MM.1S (cell line): ENCODE measurements around the gene HPSE.
A peak's percentile ranks its signal among the peaks of the same experiment; 100 is the strongest.

Experiments
- DNase-seq: peaks from one replicate; pipeline ENCODE4 v3.0.0-alpha.2; 2015
- H2AFZ ChIP-seq: fragments of 300-600 bp; sonication (generic); 2 replicates; pipeline ENCODE4 v1.6.0; 2016; ENCODE audit warnings: antibody characterized with exemption, low read length
- H3F3A ChIP-seq: fragments of 300-600 bp; sonication (generic); 2 replicates; pipeline ENCODE4 v1.6.1; 2016; ENCODE audit warnings: mild to moderate bottlenecking, antibody characterized with exemption, low read length, moderate library complexity, mixed read lengths; ENCODE audit not compliant: insufficient read depth
- H3K27ac ChIP-seq: fragments of 300-600 bp; sonication (generic); 2 replicates; pipeline ENCODE4 v1.5.1; 2016; ENCODE audit warnings: mild to moderate bottlenecking, low read length
- H3K27me3 ChIP-seq: fragments of 300-600 bp; sonication (generic); replicated peaks from 2 replicates; pipeline ENCODE4 v1.6.0; 2016; ENCODE audit warnings: low read length; ENCODE audit not compliant: insufficient read depth
- H3K36me3 ChIP-seq: fragments of 300-600 bp; sonication (generic); replicated peaks from 2 replicates; pipeline ENCODE4 v1.6.1; 2016; ENCODE audit warnings: mild to moderate bottlenecking, low read length, mixed read lengths; ENCODE audit not compliant: insufficient read depth
- H3K4me1 ChIP-seq: fragments of 300-600 bp; sonication (generic); 2 replicates; pipeline ENCODE4 v1.6.1; 2016; ENCODE audit warnings: low read length, mixed read lengths
- H3K4me2 ChIP-seq: fragments of 300-600 bp; sonication (generic); 2 replicates; pipeline ENCODE4 v1.6.0; 2016; ENCODE audit warnings: low read depth, low read length
- H3K4me3 ChIP-seq: fragments of 300-600 bp; sonication (generic); 2 replicates; pipeline ENCODE4 v1.5.1; 2016; ENCODE audit warnings: low read length, mixed read lengths
- H3K79me2 ChIP-seq: fragments of 300-600 bp; sonication (generic); 2 replicates; pipeline ENCODE4 v1.6.1; 2016; ENCODE audit warnings: mixed run types, low read length, mixed read lengths
- H3K9ac ChIP-seq: fragments of 300-600 bp; sonication (generic); 2 replicates; pipeline ENCODE4 v1.6.1; 2016; ENCODE audit warnings: low read length, mixed read lengths
- H3K9me2 ChIP-seq: fragments of 300-600 bp; sonication (generic); replicated peaks from 2 replicates; pipeline ENCODE4 v1.6.1; 2016; ENCODE audit warnings: mild to moderate bottlenecking, low read length, mixed read lengths; ENCODE audit not compliant: insufficient read depth
- H3K9me3 ChIP-seq: fragments of 300-600 bp; sonication (generic); replicated peaks from 2 replicates; pipeline ENCODE4 v1.6.1; 2016; ENCODE audit warnings: mild to moderate bottlenecking, low read length, mixed read lengths; ENCODE audit not compliant: insufficient read depth
- H4K20me1 ChIP-seq: fragments of 300-600 bp; sonication (generic); 2 replicates; pipeline ENCODE4 v1.6.1; 2016; ENCODE audit warnings: mild to moderate bottlenecking, low read length, moderate library complexity, mixed read lengths; ENCODE audit not compliant: insufficient read depth
- EZH2 ChIP-seq: fragments of 300-600 bp; sonication (generic); optimal IDR thresholded peaks from 2 replicates; pipeline ENCODE3; 2017; ENCODE audit warnings: low read depth, mild to moderate bottlenecking, antibody characterized with exemption, low read length, mixed read lengths
- EZH2phosphoT487 ChIP-seq: fragments of 300-600 bp; sonication (generic); IDR thresholded peaks from 2 replicates; pipeline ENCODE4 v1.6.1; 2018; ENCODE audit warnings: antibody characterized with exemption, low read length
- TF ChIP-seq, protein P1 (sequence below): fragments of 300-600 bp; sonication (generic); IDR thresholded peaks from 2 replicates; pipeline ENCODE4 v1.5.1; 2016; ENCODE audit warnings: antibody characterized with exemption, low read length, mixed read lengths

The HPSE gene

DNA sequence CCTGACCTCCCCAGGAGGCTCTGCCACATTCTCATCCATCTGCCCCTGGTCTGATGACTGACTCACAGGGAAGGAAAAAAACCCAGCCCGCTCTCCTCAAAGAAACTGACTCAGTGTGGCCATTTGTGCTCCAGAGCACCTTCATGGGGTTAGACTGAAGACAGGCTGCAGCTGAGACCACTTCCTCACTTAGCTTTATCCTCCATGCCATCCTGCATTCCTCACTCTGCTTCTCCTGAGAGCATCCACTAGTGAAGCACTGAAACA lies 35.9 kb upstream of the HPSE start:
- TF ChIP-seq, protein P1, sequence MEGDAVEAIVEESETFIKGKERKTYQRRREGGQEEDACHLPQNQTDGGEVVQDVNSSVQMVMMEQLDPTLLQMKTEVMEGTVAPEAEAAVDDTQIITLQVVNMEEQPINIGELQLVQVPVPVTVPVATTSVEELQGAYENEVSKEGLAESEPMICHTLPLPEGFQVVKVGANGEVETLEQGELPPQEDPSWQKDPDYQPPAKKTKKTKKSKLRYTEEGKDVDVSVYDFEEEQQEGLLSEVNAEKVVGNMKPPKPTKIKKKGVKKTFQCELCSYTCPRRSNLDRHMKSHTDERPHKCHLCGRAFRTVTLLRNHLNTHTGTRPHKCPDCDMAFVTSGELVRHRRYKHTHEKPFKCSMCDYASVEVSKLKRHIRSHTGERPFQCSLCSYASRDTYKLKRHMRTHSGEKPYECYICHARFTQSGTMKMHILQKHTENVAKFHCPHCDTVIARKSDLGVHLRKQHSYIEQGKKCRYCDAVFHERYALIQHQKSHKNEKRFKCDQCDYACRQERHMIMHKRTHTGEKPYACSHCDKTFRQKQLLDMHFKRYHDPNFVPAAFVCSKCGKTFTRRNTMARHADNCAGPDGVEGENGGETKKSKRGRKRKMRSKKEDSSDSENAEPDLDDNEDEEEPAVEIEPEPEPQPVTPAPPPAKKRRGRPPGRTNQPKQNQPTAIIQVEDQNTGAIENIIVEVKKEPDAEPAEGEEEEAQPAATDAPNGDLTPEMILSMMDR: no peak
- TF ChIP-seq EZH2phosphoT487 (no peak), EZH2 (no peak)
- Histone ChIP-seq H3K9ac (no peak overlapping the region), H3K4me3 (no peak overlapping the region), H3K36me3 (no peaks in the 10 kb centered on the region), H2AFZ (no peak overlapping the region), H3K4me1 (peaks cover 10% of the 10 kb centered on the region), H3K9me2 (no peaks in the 10 kb centered on the region), H3K9me3 (no peaks in the 10 kb centered on the region), H3K27ac (no peak overlapping the region), H3K27me3 (no peaks in the 10 kb centered on the region), H3F3A (no peaks in the 10 kb centered on the region), H4K20me1 (no peaks in the 10 kb centered on the region), H3K79me2 (no peaks in the 10 kb centered on the region), H3K4me2 (no peak overlapping the region)
- no peak for DNase-seq

DNA sequence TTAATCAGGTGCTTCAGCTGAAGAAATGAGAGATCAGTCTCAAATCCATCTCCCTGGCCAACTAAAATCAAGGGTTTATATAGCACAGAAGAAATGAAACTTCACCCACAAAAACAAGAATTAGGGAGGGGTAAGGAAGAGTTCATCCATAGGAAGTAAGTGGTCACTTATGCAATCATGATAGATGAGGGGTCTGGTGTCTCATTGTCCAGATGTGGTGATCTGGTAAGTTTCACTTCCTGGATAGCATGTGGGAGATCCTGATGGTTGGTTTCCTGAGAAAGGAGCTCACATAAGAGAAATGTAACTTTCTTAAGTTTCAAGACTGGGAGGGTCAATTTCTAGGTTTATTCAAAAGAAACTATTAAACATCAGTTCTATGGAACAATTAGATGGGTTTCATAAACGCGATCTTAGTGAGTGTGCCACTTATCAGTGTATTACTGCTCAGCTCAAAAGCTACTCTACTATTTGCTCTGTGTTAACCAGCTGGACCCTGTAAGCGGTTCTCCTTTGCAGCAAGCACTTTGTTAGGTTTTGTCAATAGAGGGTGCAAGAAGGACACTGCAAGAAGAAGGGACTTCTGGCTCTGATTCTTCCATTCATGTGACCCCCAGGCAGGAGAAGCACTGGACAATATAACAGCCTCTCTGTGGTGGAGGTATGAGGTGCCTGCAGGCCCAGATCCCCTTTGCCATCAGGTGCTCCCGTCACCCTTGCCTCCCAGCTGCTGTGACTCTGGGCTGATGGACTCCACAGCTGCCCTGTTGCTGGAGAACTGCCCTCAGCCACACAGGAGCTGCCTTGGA lies 35.4 kb upstream of the HPSE start:
- H3K27ac ChIP-seq: no peak overlapping the region
- no peak overlapping the region for H2AFZ ChIP-seq
- DNase-seq: no peak
- H3K36me3 ChIP-seq: no peaks in the 10 kb centered on the region
- H3K27me3 ChIP-seq: no peaks in the 10 kb centered on the region
- TF ChIP-seq, protein P1: no peak
- TF ChIP-seq EZH2phosphoT487 (no peak), EZH2 (no peak)
- no peak overlapping the region for H3K4me3 ChIP-seq
- no peaks in the 10 kb centered on the region for H4K20me1 ChIP-seq
- no peaks in the 10 kb centered on the region for H3K9me3 ChIP-seq
- no peak overlapping the region for H3K9ac ChIP-seq
- no peaks in the 10 kb centered on the region for H3F3A ChIP-seq
- H3K4me2 ChIP-seq: no peak overlapping the region
- no peaks in the 10 kb centered on the region for H3K79me2 ChIP-seq
- H3K9me2 ChIP-seq: no peaks in the 10 kb centered on the region
- peaks cover 10% of the 10 kb centered on the region for H3K4me1 ChIP-seq

DNA sequence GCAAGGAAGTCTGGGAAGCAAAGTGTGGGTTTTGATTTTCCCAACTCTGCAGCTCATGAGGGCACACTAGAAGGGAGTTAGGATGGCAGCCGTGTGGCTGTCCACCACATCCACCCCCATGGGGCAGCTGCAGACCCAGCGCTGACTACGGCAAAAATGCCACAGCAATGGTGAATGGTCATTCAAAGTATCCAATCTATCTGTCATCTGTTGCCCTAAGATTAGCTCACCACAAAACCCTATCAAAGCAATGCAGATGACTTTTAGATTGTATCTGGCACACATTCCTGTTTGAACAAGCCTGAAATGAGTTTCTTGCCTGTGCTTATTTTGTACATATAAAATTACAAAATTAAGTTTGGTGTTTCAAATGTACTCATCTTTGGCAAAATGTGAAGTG lies 29.7 kb upstream of the HPSE start:
- no peak for DNase-seq
- Histone ChIP-seq H3K36me3 (no peaks in the 10 kb centered on the region), H3K4me1 (peaks cover 10% of the 10 kb centered on the region), H3K9me2 (no peaks in the 10 kb centered on the region), H3F3A (no peaks in the 10 kb centered on the region), H3K27ac (no peak overlapping the region), H3K9ac (no peak overlapping the region), H4K20me1 (no peaks in the 10 kb centered on the region), H3K9me3 (no peaks in the 10 kb centered on the region), H3K4me3 (no peak overlapping the region), H3K27me3 (no peaks in the 10 kb centered on the region), H2AFZ (no peak overlapping the region), H3K79me2 (no peaks in the 10 kb centered on the region), H3K4me2 (no peak overlapping the region)
- no peak for TF ChIP-seq EZH2

DNA sequence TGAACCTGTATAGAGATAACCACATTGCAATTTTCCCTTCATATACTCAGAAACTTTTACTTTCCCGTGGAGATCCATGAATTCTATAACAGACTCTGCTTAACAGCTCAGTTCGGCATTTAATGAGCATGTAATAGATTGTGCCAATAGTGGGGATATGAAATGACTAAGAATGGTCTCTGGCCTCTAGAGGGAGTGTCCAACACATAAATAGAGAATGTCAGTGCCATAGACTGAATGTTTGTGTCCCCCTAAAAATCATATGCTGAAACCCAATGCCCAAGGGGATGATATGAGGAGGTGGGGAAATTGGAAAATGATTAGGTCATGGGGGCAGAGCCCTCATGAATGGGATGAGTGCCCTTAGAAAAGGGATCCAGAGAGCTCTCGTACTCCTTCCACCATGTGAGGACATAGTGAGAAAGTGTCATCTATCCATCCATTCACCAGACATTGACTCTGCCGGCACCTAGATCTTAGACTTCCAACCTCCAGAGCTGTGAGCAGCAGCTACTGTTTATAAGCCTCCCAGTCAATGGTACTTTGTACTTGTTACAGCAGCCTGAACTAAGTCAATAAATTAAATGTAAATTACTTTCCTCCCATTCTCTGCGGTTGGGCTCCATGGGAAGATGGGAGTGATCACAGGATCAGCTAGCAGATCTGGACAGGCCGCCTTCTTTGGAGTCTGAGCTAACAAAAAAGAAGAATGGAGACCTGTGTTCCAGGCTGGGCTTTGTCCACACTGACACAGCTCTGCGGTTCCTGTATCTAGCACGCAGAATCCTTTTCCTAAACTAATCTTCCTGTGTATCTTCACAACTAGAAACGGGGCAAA lies 28.1 kb upstream of the HPSE start:
- Histone ChIP-seq H3K4me3 (no peak overlapping the region), H3K4me1 (peaks cover 8% of the 10 kb centered on the region), H3K27me3 (no peaks in the 10 kb centered on the region), H3K9me3 (no peaks in the 10 kb centered on the region), H3F3A (no peaks in the 10 kb centered on the region), H3K4me2 (no peak overlapping the region), H3K36me3 (no peaks in the 10 kb centered on the region), H2AFZ (no peak overlapping the region; the same call in 1 of the 2 replicates), H4K20me1 (no peaks in the 10 kb centered on the region), H3K9ac (no peak overlapping the region), H3K79me2 (no peaks in the 10 kb centered on the region), H3K9me2 (no peaks in the 10 kb centered on the region), H3K27ac (no peak overlapping the region)
- DNase-seq: peak; percentile 32
- no peak for TF ChIP-seq EZH2phosphoT487
- no peak for TF ChIP-seq EZH2
- TF ChIP-seq, protein P1: peak; percentile 53
